CD4-positive, alpha-beta T cell treated with Interleukin-12 subunit alpha and Interleukin-12 subunit beta, for 1 hour (primary cell): ENCODE measurements around the gene UQCC2.

Experiments
- DNase-seq: peaks from one replicate; pipeline ENCODE4 v3.0.0-alpha.2; 2020

The UQCC2 gene

DNA sequence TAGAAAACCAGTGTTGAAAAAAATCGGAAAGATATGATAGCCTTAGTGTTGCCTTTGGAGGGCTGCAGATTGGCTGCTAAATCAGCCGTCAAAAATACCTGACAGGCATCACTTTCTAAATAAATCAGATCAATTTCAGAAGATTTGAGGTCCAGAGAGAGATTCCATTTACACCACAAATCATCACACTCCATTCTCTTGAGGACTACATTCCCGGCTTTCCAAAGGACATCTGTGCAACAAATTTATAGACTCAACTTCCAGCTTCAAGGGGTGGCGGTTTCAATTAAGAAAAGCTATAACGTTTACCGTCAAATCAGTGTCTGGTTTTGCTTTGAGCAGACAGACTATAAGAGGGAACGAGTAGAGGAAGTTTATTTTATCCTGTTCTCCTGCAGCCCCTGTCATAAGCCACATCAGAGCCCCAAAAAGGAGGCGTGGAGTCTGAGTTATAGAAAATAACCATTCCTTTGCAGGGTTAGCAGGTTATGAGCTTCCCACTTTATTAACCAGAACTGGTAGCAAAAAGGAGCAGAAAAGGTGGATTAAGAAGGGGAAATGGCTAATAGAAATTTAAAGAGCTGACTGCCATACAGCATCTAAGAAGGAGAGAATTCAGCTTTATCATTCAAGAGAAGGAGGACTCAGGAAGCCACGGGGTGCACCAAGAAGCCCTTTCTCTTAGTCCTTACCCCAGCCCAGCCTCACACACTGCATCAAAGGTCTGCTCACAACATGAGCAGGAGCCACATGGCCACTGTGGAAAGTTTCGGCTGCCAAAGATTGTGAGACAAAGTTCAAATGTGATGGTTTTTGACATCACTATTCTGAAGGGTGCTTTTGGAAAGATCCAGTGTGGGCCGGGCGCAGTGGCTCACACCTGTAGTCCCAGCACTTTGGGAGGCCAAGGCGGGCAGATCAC is 12.9 kb upstream of the UQCC2 start:
- DNase-seq: no peak

DNA sequence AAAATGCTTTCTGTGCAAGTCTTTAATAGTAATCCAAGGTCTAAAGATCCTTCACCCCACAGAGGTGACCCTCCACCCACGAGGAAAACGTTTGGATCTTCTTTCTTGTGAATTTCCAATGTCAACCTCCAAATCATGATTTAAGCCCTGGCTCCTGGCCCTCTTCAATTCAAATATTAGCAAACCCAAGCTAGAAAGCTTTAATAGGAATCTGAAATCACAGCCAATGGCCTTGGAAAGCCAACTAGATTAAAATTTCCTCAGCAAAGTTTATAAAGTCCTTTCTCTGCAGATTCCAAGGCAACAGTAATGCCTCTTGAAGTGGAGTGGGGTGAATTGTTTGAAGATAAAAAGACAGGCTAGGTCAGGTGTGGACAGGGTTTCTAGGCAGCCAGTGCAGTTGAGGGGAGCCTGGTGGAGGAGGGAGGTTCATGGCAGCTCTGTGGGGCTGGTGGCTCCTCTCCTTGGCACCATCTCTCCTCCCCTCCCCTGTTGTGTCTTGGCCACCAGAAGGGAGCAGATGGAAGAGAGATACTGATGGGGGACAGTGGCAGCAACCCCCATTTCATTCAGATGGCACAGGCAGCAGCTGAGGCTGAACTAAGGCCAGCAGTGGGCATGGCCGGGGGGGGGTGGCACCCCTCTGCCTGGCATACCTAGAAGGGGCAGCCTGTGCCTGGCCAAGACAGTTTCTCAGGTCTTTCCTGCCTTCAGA is 12.0 kb upstream of the UQCC2 start:
- no peak for DNase-seq

DNA sequence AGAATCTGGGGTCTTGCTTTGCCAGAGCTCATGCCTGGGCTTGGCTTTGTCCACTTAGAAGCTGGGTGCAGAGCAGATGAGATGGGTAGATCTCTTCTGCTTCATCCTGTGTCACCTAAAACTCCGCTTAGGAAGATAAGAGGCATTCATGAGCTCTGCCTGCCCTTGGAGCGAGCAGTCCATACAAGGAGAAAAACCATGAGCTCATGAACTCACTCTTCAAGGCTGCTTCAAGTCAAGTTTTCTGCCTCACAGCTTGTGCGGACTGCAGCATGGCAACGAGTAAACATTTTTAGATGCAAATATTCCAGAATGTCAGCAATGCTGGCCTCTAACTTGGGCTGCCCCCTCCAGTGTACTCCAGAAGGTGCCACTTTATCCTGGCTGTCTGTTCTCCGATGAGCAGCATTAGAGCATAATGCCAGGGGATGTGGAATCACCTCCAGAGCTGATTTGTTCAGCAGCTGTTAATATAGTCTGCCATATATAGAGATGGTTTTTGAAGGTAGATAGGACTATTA is 10.7 kb upstream of the UQCC2 start:
- DNase-seq: no peak

DNA sequence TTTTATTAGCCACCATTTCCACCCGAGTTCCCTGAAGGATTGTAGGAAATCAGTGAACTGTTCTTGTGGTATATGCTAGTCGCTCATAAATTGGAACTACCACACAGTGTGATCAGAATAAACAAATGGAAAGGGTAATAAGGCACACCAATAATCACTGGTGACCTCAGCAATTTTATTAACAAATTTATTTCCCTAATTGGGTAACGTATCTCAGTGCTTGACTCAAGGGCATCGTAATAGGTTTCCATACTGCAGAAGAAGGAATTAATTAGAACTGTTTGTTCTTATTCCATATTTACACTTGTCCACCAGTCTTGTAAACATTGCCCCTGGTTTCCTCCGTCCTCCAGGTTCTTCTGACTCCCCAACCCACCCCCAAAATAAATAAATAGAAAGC is 10.0 kb upstream of the UQCC2 start:
- no peak for DNase-seq

DNA sequence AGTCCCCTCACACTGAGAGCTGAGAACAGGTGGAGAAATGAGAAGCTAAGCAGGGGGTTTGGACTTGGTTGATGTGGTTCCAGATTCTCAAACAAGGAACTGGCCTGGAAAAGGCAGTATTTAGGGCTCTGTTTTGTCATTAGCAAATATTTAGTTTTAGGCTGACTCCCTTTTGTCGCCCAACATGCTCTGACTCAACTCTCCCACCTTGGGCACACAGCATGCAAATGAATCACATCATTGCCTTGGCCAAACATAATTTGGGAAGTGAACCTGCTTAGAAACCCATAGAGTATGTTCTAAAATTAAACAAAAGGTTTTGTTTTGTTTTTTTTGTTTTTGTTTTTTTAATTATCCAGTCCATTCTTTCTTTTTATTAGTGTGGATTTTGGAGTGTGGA is 9.5 kb upstream of the UQCC2 start:
- DNase-seq: no peak

DNA sequence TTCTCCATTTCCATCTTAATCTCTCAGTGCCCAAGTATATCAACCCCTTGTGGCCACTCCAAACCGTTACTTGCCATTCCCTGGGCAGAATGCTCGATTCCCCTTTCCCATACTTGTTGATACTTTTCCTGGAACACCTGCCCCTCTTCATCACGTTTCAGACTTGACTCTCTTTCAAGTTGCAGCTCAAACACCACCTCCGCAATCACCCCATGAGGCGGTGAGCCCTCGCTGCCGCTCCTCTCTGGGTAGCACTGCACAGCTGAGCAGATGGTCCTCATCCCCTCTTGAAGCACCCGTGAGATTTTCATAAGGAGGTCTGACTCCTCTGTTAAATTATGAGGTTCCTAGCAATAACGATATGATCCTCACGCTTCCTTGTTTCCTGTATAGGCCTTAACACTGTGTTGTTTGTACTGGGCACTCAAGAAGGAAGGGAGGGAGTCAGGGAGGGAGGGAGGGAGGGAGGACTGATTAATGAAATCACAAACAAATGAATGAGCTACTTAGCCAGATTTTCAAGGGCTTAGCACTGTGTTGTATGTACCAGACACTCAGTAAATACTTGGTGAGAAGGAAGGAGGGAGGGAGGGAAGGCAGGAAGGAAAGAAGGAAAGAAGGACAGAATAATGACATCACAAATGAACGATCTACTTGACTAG is 8.0 kb upstream of the UQCC2 start:
- DNase-seq: no peak

DNA sequence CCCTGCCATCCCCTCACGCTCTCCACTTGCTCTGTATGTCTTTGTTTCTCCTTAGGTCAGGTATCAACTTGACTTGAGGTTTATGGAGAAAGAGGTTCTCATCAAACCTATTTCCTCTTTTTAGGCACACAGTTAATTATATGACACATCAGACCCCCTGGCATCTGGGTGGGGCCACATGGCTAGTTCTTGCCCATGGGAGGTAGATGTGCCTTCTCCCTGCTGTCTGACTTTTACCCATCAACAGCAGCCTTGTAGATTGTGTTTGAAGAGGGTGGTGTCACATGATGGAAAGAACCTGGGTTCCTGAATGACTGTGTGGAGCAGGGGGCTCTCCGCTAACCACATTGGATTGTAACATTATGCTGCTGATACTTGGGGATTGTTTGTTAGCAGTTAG is 7.2 kb upstream of the UQCC2 start:
- DNase-seq: no peak

GRCh38 chr6:33717934-33718455 is 6.5 kb upstream of the UQCC2 start:
- DNase-seq: no peak

- no peak for DNase-seq
Observed at GRCh38 chr6:33716890-33717632, 5.6 kb upstream of the UQCC2 start.

GRCh38 chr6:33716379-33716778 is 4.9 kb upstream of the UQCC2 start:
- no peak for DNase-seq

DNA sequence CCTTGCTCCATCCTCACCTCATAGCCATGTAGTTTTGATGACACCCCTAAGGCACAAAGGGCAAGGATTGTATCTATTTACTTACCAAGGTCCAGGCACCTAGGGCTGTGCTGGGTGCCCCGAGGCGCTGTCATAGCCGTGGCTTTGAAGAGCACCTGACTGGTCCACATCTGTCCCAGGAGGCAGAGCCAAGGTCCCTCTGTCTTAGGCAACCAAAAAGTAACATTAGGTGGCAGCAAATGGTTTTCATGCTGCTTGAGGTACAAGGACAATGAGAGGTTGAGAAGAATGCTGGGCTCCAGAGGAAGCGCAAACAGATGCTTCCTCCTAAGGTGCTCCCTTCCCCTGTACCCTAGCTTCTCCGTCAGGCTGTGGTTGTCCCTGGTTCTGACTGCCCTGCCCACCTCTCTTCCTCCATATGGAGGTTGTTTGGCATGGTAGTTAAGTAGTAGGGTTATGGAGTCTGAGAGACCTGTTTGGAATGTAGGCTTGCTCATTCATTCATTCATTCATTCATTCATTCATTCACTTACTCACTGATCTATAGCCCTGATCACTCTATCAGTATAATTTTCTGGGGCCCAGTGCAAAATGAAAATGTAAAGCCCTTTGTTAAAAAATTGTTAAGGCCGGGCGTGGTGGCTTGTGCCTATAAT is 3.0 kb upstream of the UQCC2 start:
- DNase-seq: no peak

DNA sequence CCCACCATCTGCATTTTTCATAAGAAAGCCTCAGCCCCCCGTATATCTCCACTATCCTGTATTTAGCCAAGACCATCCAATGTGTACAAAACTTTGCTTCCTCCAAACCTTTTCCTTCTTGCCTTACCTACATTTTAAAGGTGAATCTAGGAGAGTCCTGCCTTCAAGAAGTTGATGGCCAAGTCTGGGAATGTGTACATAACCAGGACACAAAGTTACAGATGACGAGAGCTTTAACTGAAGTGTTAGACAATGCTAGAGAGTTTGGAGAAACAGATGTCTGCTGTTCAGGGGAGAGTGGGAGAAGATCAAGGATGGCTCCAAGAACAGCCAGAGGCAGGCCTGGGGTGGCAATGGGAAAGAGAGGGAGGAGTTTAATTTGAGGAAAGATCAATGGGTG is 2.3 kb upstream of the UQCC2 start:
- no peak for DNase-seq

DNA sequence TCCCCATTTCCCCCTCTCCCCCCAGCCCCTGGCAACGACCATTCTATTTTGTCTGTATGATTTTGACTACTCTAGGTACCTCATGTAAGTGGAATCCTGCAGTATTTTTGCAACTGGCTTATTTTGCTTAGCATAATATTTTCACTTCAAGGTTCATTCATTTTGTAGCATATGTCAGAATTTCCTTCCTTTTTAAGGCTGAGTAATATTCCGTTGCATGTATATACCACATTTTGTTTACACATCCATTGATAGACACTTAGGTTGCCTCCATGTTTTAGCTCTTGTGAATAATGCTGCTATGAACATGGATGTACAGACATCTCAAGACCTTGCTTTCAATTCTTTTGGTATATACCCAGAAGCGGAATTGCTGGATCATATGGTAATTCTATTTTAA is 1.4 kb upstream of the UQCC2 start:
- no peak for DNase-seq

DNA sequence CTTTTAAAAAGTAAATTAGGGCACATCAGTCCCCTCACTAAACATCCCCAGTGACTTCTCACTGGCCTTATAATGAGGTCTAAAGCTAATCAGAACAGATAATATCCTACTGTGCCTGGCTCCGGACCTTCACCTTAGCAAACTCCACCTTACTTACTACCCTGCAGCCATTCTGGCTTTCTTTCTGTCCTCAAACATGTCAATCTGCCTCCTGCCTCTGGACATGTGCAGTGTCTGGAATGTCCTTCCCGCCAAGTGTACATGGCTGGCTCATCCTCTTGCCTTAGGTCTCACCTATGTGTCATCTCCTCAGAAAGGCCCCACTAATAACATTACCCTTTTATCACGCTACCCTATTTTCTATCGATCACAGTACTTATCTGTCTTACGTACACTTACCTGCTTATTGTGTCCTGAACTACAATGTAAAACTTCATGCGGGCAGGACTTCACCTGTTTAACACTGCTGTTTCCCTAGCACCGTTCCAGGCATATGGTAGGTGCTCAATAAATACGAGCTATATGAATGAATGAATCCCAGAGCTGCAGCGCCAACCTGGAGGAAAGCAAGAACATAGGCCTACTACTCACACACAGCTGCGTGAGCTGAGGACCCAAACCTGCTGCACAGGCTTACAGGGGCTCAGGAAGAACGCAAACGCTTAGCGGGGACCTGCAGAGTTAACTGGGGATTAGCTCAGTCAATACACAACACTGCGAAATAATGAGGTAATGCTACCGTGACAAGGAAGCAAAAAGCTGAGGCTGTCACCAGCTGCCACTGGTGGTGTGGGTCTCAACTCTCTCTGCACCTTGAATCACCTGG is 991 bp downstream of the UQCC2 start:
- DNase-seq: no peak

DNA sequence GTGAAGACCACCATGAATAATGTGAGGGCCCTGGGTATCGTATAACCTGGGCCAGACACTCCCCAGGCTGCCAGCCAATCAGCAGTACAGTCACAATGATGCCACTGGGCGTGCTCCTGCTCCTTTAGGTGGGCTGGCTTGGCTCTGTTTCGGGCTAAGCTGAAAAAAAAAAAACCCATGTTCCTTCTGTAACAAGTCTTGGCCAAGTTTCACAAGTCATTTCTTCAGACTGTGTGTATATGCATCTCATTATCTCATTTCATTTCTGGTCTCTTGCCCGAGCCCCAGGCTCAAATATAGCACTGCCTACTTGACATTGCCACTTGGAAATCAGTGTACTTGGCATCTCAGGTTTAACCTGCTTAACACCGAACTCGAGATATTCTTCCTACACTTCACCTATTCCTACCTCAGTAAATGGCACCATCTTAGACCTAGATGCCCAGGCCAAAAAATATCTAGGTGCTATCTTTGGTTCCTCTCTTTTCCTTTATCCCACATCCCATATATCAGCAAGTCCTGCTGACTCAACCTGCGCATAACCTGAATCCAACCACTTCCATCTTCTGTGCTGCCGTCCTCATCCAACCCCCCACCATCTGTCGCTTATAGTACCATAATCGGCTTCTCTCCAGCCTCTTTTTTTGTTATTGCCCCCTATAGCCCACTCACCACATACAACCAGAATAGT is 1.8 kb downstream of the UQCC2 start:
- no peak for DNase-seq

DNA sequence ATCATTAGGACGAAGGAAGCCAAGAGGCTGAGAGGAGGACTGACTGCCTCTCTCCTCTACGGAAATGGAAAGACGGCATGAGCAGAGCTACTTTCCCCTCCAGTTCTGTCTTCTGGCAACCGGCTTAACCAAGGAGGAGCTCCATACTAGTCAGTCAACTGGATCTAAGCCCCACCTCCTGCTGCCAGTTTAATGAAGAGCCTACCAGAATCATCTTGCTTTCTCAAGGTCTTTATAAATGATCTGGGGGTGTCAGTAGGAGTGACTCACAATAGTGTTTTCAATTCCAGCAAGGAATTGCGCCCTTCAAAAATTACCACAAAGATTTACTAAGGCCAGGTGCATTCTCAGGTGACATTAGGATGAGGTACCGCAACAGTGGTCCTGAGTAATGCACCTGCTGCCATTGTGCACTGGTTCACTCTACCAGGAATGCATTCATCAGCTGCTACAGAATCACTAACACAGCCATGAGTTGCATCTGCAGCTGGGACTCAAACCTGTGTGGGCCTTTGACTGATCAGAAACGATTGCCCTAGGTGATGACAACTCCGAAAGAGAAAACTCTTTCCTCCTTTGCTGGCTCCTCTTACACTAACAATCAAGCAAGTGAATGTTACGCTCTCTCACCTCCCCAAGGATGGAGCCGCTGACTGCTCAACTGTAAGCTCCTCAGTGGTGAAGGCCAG is 2.8 kb downstream of the UQCC2 start:
- no peak for DNase-seq

DNA sequence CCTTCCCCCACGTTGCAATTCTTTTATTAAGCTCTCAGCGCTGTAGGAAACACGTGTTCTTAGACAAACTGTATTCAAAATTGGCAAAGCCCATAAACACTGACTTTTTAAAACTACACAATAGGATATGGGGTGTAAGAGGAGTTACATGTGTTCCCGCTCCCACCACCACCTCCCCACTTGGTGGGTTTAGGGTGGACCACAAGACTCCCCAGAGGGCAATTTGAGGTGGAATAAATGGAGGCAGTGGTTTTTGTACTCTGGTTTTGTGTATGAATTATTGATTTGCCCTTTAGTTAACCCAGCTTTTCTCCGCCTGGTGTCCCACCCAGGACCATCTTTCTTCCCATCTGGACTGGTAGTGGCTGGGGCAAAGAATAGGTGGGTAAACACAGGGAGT is 3.7 kb downstream of the UQCC2 start:
- no peak for DNase-seq

GRCh38 chr6:33705955-33706725 is 5.4 kb downstream of the UQCC2 start:
- no peak for DNase-seq

GRCh38 chr6:33705268-33705885 is 6.1 kb downstream of the UQCC2 start:
- DNase-seq: no peak
